Dendritic cell treated with granulocyte-macrophage colony-stimulating factor and Interleukin-4, amounts not matched to agents 40 ng/mL and 50 ng/mL, for 4 days (primary cell): ENCODE results near the gene IQCK.

Experiments used
- H3K27ac Mint-ChIP-seq: one replicate; pipeline ENCODE4 v1.8.0; 2022; ENCODE audit warnings: mild to moderate bottlenecking, mixed read lengths
- H3K27me3 Mint-ChIP-seq: one replicate; pipeline ENCODE4 v1.8.0; 2022; ENCODE audit warnings: mild to moderate bottlenecking, mixed read lengths
- H3K36me3 Mint-ChIP-seq: one replicate; pipeline ENCODE4 v1.8.0; 2022; ENCODE audit warnings: low read depth, mixed read lengths
- H3K4me1 Mint-ChIP-seq: one replicate; pipeline ENCODE4 v1.8.0; 2022; ENCODE audit warnings: low read depth, mixed read lengths
- H3K4me3 Mint-ChIP-seq: one replicate; pipeline ENCODE4 v1.8.0; 2022; ENCODE audit warnings: mild to moderate bottlenecking, moderate library complexity, mixed read lengths
- H3K9me3 Mint-ChIP-seq: one replicate; pipeline ENCODE4 v1.8.0; 2022; ENCODE audit warnings: mixed read lengths
- intact Hi-C: fragments of 100-400 bp; cut with micrococcal nuclease; formaldehyde crosslinking; loops from one replicate; pipeline ENCODE4 v1.15.0; 2022

The IQCK gene

DNA sequence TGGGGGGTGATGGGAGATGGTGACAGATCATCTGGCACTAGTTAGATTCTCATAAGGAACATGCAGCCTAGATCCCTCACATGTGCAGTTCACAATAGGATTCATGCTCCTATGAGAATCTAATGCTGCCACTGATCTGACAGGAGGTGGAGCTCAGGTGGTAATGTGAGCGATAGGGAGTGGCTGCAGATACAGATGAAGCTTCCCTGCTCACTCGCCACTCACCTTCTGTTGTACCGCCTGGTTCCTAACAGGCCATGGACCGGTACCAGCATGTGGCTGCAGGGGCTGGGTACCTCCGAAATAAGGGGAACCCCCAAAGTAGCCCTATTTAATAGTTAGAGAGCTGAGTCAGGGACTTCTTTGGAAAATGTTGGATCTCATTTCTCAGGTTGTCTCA lies 106.1 kb downstream of the IQCK start:
- no peaks in the 10 kb centered on the region for H3K27me3 Mint-ChIP-seq
- no peak overlapping the region for H3K4me3 Mint-ChIP-seq
- H3K4me1 Mint-ChIP-seq: no peaks in the 10 kb centered on the region
- H3K27ac Mint-ChIP-seq: no peak overlapping the region
- H3K9me3 Mint-ChIP-seq: no peaks in the 10 kb centered on the region
- no peaks in the 10 kb centered on the region for H3K36me3 Mint-ChIP-seq
- intact Hi-C loops: no loop called here

DNA sequence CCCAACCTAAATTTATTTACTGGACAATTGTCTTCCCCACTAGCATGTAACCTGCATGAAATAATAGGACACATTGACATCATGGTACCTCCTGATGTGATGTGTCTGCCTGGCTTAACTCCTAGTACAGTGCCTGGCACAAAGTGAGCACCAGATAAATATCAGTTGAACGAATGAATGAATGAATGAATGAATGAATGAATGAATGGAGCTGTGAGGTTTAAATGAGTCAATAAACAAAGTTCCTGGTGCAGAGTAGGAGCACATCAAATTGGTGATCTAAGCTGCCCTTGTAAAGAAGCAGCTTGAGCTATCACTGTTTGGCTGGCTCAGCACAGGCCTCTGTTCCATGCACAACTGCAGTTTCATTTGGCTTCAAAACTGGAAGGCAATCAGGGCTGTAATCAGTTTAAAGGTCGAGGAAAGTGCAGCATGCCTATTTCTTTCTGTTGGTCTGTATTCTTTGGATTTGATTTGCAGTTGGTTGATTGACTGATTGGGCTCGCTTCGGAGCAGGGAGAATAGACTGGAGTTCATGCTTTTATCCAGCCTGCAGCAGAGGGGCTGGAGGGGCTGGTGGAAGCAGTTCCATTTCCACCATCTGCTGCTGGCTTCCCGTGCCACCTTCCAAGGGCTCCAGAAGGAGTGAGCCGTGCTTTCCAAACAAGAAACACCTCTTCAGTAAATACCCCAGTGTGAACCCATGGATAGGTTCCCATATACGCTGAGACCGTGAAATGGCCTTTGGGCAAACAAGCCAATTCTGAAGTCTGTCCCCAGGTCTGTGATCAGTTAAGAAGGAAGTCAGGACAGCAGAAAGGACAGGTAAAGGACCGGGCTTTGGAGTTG lies 112.0 kb downstream of the IQCK start:
- H3K27ac Mint-ChIP-seq: no peak overlapping the region
- H3K4me3 Mint-ChIP-seq: no peak overlapping the region
- intact Hi-C loops: no loop called here
- H3K9me3 Mint-ChIP-seq: no peaks in the 10 kb centered on the region
- no peaks in the 10 kb centered on the region for H3K27me3 Mint-ChIP-seq
- H3K36me3 Mint-ChIP-seq: no peaks in the 10 kb centered on the region
- H3K4me1 Mint-ChIP-seq: peaks cover 5% of the 10 kb centered on the region

DNA sequence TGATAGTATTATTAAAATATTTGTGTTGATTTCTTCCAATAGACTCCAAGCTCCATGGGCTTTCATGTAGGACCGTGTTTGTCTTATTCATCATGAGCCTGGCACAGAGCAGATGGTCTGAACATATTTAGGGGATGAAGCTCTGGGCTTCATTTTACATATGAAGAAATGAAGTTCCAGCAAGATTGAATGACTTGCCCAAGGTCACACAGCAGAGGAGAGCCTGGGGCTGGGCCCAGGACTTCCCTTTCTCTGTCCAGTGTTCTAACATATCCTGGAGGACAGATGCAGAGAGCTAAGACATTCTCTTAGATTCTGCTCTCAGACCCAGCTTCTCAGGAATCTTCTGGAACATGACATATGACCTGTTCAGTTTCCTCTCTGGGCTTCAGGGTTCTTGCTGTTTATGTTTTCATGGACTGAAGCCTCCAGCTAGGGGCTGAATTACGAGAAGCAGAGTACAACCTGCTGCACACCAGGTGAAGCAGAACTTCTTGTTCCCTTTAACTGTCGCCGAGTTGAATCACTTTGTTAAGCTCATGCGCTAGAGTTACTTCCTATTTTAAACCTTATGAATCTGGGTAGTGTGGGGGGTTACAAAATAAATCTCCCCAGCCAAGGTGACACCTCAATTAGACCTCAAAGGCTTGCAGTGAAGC lies 113.0 kb downstream of the IQCK start:
- no peak overlapping the region for H3K4me3 Mint-ChIP-seq
- intact Hi-C loops: no loop called here

DNA sequence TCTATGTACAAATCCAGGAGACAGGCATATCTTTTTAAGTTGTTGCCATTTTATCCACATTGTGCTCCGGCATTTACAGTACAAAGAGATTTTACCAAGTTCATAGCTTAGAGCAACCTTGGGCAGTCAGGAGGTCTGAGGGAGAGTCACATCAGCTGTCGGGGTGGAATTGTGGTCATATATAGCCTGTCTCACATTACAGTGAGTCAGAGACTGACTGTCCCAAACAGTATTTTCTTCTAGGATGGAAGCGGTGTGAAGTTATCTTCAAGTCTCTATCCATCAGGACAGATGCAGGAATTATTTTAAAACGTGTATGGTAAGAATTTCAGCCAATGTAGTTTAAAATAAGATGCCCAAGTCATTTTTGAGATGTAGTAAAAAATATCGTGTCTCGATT lies 113.6 kb downstream of the IQCK start:
- no peaks in the 10 kb centered on the region for H3K27me3 Mint-ChIP-seq
- H3K4me1 Mint-ChIP-seq: peaks cover 5% of the 10 kb centered on the region
- no peaks in the 10 kb centered on the region for H3K9me3 Mint-ChIP-seq
- intact Hi-C loops: no loop called here
- H3K36me3 Mint-ChIP-seq: no peaks in the 10 kb centered on the region
- no peak overlapping the region for H3K27ac Mint-ChIP-seq
- no peak overlapping the region for H3K4me3 Mint-ChIP-seq

More for the DNA sequence above, 113.0 kb downstream of the IQCK start:
- Mint-ChIP-seq H3K27me3 (no peaks in the 10 kb centered on the region), H3K36me3 (no peaks in the 10 kb centered on the region), H3K9me3 (no peaks in the 10 kb centered on the region), H3K4me1 (peaks cover 5% of the 10 kb centered on the region), H3K27ac (no peak overlapping the region)

DNA sequence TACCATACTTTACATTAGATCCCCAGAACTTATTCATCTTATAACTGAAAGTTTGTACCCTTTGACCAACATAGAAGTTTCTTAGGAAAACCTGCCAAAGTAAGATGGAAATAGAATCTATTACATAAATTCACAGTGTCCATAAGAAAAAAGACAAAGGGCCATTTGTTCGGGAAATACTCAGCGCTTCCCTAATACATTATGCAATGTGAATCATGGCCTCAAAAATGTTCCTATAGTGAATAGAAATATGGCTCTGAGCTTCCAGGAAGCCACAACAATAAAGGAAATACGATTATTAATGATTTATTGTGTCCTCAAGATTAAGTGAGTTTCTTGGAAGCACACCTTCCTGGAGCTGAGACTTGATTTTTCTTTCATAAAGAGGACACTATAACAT lies 115.1 kb downstream of the IQCK start:
- intact Hi-C loops: no loop called here
- peaks cover 5% of the 10 kb centered on the region for H3K4me1 Mint-ChIP-seq
- H3K27ac Mint-ChIP-seq: no peak overlapping the region
- no peak overlapping the region for H3K4me3 Mint-ChIP-seq
- H3K36me3 Mint-ChIP-seq: no peaks in the 10 kb centered on the region
- no peaks in the 10 kb centered on the region for H3K9me3 Mint-ChIP-seq
- no peaks in the 10 kb centered on the region for H3K27me3 Mint-ChIP-seq

DNA sequence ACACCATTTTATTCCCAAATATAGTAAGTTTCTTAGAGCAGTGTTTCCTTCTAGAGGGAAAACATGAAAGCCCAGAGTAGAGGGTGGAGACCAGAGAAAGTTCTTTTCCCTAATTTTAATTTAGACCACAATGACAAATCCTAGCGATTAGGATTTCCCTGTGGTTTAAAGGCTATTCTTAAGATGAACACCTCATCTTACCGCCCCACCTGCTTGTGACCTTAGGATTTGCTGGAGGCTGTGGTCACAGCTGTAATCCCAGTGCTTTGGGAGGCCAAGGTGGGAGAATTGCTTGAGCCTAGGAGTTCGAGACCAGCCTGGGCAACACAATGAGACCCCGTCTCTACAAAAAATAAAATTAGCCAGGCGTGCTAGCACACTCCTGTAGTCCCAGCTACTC lies 115.5 kb downstream of the IQCK start:
- intact Hi-C loops: no loop called here

DNA sequence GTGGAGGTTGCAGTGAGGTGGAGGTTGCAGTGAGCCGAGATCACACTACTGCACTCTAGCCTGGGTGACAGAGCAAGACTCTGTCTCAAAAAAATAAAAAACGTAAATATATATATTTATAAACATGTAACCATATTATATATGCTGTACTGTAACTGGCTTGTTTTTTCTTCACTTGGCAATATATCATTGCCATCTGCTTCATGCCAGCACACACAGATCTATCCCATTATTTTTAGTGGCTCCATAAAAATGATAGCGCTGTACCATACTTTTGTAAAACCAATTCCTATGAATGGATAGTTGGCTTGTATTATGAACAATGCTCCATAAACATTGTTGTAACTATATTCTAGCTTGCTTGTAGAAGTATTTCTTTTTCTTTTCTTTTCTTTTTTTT lies 117.1 kb downstream of the IQCK start:
- H3K36me3 Mint-ChIP-seq: no peaks in the 10 kb centered on the region
- intact Hi-C loops: no loop called here
- H3K4me3 Mint-ChIP-seq: no peak overlapping the region
- H3K9me3 Mint-ChIP-seq: no peaks in the 10 kb centered on the region
- H3K27ac Mint-ChIP-seq: no peak overlapping the region
- H3K4me1 Mint-ChIP-seq: peaks cover 5% of the 10 kb centered on the region
- no peaks in the 10 kb centered on the region for H3K27me3 Mint-ChIP-seq

More for the DNA sequence above, 115.5 kb downstream of the IQCK start:
- Mint-ChIP-seq H3K4me1 (peaks cover 5% of the 10 kb centered on the region), H3K4me3 (no peak overlapping the region), H3K9me3 (no peaks in the 10 kb centered on the region), H3K27ac (no peak overlapping the region), H3K36me3 (no peaks in the 10 kb centered on the region), H3K27me3 (no peaks in the 10 kb centered on the region)

DNA sequence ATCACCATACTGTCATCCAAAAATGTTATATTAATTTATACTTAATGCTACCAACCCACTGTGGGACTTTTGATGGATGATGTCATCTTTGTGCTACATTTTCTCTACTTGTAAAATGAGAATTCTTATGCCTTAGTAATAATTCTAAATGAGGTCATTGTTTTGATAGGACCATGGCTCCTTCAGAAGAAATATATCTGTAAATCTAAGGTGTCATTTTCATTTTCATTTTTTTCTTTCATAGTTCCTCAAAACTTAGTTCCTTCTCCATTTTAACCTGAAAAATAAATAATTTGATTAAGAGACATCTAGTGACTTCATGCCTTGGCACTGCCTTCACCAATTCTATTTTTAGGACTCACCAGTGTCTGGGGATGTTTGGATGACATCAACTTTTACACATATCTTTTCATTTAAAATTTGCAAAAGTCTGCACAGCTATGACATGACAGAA lies 117.9 kb downstream of the IQCK start:
- Mint-ChIP-seq H3K9me3 (no peaks in the 10 kb centered on the region), H3K27ac (no peak overlapping the region), H3K27me3 (no peaks in the 10 kb centered on the region), H3K36me3 (no peaks in the 10 kb centered on the region), H3K4me3 (no peak overlapping the region), H3K4me1 (peaks cover 5% of the 10 kb centered on the region)
- intact Hi-C loops: no loop called here

DNA sequence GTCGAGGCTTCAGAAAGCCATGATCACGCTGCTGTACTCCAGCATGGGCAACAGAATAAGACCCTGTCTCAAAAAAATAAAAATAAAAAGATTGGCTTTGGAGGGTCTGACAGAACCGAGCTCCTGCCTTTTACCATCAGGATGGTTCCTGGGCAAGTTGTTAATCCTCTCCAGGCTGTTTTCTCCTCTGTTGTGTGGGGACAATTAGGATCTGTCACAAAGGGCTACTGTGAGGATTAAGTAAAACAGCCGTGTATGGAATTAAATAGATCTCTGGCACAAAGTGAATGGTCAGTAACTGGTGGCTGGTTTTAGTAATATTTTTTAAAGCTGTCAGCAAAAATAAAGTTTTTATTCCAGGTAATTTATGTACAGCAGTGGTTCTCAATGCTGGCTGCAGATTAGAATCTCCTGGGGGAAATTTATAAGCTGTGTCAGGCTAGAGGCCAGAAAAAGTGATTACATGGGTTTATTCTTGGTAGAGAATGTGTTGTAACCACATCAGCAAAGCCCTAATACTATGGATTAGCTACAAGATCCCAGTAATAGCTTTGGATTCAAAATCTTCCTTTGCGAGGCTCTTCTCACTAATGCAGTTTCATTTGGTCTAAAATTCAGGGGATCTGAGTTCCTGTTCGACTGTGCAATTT lies 119.4 kb downstream of the IQCK start:
- intact Hi-C loops: no loop called here
- H3K27me3 Mint-ChIP-seq: no peaks in the 10 kb centered on the region
- H3K4me3 Mint-ChIP-seq: no peak overlapping the region
- H3K9me3 Mint-ChIP-seq: no peaks in the 10 kb centered on the region
- no peaks in the 10 kb centered on the region for H3K36me3 Mint-ChIP-seq
- no peaks in the 10 kb centered on the region for H3K4me1 Mint-ChIP-seq
- no peak overlapping the region for H3K27ac Mint-ChIP-seq

DNA sequence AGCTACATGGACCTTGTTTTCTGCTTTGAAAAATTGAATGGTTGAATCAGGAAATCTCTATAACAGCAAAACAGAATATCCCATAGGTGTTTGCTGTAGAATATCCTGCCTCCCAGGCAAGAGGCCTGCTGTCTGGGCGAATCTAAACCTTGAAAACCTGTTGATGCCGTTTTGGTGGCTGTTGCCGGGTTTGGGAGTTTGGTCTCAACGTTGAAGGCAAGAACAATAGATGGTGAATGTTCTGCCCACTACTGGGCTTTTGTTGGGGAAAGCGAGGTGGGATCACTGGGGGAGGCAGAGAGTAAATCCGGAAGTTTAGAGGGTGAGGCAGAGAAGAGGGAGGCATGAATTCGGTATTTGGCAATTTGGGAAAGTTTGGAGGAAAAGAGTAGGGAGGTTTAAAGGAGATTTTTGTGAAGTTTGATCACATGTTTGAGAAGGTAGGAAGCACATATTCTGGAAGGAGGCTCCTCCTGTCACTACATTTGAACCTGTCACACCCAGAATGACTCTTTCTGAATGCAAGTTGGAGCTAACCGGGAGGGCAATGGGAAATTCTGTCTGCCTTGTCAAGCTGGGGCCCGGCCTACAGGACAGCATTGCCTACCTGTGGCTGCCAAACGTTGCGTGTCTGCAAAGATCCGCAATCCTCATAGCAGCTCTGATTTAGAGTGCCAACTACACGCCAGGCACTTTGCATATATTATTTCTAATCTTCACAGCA lies 120.1 kb downstream of the IQCK start:
- intact Hi-C loops: no loop called here
- H3K4me3 Mint-ChIP-seq: no peak overlapping the region
- no peaks in the 10 kb centered on the region for H3K4me1 Mint-ChIP-seq
- H3K27ac Mint-ChIP-seq: no peak overlapping the region
- no peaks in the 10 kb centered on the region for H3K27me3 Mint-ChIP-seq
- no peaks in the 10 kb centered on the region for H3K9me3 Mint-ChIP-seq
- no peaks in the 10 kb centered on the region for H3K36me3 Mint-ChIP-seq

DNA sequence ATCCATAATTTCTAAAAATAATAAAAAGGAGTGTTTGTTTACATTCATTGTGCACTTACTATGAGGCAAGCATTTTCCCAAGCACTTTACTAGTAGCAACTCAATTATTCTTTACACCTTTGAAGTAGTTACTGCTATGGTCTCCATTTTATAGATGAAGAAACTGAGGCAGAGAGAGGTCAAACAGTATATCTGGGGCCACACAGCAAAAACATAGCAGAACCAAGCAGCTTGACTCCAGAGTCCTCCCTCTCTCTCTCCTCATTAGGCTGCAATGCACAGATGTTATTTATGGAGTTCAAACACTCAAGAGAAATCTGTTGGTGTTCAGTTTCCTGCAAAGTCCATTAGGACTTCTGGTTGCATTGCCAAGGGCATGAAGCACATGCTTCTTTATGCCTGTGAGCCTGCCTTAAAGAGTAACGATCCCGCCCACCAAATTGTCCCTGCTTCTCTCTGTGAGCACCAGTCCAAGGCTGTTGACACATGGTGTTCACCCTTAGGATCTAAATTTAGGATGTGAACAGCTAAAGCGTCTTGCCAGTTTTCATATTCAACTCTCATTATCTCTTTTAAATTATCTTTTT lies 122.5 kb downstream of the IQCK start:
- Mint-ChIP-seq H3K9me3 (no peaks in the 10 kb centered on the region), H3K4me1 (no peaks in the 10 kb centered on the region), H3K27me3 (no peaks in the 10 kb centered on the region), H3K36me3 (no peaks in the 10 kb centered on the region), H3K4me3 (no peak overlapping the region), H3K27ac (no peak overlapping the region)
- intact Hi-C loops: no loop called here

DNA sequence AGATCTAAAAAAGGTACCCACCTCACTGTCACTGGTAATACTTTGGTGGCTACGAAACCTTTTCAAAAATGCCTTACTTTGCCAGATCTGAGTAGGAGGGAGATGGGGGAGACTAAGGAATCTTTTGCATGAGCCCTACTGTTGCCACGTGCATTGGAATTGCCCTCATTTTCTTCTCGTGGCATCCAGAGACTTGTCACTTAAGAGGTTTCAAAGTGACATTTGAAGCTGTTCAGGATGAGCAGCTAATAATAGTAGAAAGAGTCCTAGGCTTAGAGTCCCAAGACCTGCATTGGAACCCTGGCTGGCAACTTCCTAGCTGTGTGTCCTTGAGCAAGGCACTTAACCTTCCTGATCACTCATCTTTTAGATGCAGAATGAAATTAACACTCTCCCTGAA lies 123.1 kb downstream of the IQCK start:
- H3K9me3 Mint-ChIP-seq: no peaks in the 10 kb centered on the region
- H3K27ac Mint-ChIP-seq: no peak overlapping the region
- H3K4me3 Mint-ChIP-seq: no peak overlapping the region
- intact Hi-C loops: no loop called here
- no peaks in the 10 kb centered on the region for H3K4me1 Mint-ChIP-seq
- H3K27me3 Mint-ChIP-seq: no peaks in the 10 kb centered on the region
- H3K36me3 Mint-ChIP-seq: no peaks in the 10 kb centered on the region

DNA sequence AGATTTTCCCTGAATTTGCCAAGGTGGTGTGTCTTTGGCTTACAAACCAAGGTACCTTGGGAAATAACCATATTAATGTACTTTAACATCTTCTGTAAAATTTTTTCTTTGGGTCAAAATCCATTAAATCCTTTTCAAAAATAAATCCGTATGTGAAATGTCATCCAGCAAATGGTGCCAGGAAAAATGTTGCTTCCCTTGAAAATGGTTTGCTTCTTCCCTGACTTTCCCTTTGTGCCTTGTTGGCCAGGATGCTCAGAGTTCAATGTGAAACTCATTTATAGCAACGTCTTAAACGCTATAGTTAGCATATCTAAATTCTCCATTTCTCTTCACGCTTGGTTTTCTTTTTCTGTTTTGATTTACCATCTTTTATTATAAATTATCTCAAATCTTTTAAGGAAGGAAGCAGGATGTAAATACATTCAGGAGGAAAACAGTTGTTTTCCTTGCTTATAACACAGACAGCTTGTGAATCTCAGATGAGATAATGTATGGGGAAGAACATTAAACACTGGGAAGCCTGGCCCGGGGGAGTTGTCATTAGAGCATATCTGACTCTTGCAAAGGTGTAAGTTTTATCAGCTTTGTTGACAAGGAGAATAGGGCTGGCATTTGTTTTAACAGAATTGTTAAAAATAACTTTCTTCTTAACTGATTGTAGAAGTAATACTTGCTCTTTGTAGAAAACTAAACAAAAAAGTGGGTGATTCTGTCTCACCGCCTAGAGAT lies 124.5 kb downstream of the IQCK start:
- intact Hi-C loops: no loop called here
- Mint-ChIP-seq H3K4me1 (no peaks in the 10 kb centered on the region), H3K27me3 (no peaks in the 10 kb centered on the region), H3K9me3 (no peaks in the 10 kb centered on the region), H3K4me3 (no peak overlapping the region), H3K36me3 (no peaks in the 10 kb centered on the region), H3K27ac (no peak overlapping the region)
